Brain pericyte (primary cell): Measurements from ENCODE around the gene PLEKHA4.
"Not testable (repeated sequence)": the region's sequence is repeated elsewhere in the genome, so short reads cannot be mapped to it uniquely, and the experiment has no call there.

Experiments
- DNase-seq: peaks from one replicate; pipeline ENCODE4 v3.0.0-alpha.2; 2012; ENCODE audit warnings: low read depth, low spot score

The PLEKHA4 gene, protein sequence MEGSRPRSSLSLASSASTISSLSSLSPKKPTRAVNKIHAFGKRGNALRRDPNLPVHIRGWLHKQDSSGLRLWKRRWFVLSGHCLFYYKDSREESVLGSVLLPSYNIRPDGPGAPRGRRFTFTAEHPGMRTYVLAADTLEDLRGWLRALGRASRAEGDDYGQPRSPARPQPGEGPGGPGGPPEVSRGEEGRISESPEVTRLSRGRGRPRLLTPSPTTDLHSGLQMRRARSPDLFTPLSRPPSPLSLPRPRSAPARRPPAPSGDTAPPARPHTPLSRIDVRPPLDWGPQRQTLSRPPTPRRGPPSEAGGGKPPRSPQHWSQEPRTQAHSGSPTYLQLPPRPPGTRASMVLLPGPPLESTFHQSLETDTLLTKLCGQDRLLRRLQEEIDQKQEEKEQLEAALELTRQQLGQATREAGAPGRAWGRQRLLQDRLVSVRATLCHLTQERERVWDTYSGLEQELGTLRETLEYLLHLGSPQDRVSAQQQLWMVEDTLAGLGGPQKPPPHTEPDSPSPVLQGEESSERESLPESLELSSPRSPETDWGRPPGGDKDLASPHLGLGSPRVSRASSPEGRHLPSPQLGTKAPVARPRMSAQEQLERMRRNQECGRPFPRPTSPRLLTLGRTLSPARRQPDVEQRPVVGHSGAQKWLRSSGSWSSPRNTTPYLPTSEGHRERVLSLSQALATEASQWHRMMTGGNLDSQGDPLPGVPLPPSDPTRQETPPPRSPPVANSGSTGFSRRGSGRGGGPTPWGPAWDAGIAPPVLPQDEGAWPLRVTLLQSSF

DNA sequence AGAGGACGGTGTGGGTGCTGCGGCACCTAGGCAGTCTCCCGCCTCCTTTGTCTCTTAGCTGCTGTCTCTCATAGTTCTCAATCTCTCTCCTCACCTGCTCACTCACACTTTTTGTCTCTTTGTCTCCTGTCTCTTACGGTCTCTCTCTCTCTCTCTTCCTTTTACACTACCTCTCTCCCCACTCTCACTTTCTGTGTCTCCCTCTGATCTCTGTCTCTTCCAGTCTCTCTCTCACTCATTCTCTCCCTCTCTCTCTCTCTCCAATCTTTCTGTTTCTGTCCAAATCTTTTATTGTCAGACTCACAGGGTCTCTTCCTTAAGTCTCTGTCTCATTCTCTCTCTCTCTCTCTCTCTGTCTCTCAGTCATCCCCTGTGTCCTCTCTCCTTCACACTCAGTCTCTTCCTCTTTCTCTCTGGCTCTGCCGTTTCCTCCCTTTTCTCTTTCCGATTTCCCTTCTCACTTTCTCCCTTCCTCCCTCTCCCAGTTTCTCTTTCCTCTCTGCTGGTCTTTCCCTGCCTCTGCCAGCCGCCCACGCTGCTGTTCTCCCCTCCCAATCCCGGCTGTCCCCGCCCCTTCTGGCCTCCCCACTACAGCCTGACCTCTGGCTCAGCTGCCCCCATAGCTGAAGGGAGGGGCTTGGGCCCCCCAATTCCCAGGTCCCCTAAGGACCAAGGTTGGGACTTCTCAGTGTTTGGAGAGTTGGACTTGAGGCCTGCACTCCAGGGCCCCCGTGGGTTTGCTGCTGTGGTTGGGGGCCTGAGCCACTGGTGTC lies at the start of gene PLEKHA4:
Gene PLEKHA4 (minus strand): TSS at position 504 of the 773 bp plus-strand sequence. CDS start 997 bp downstream, outside the sequence.
- DNase-seq: no peak

DNA sequence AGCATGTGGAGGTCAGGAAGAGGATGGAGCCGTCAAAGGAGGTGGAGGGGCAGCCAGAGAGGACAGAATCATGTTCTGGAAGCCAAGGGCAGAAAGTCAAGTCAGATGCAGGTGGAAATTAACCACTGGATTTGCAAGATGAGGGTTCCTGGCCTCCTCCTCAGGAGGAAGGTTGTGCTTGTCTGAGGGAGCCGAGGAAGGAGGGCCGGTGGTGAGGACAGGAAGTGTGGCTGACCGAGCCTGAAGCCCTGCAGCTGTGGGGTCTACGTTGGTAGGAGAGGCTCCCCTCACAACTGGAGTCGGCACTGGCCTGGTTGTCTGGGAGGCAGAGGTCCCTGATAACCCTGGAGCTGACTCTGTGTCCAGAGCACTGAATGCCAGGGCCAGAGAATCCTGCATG lies 49.7 kb upstream of the PLEKHA4 start:
- DNase-seq: no peak

DNA sequence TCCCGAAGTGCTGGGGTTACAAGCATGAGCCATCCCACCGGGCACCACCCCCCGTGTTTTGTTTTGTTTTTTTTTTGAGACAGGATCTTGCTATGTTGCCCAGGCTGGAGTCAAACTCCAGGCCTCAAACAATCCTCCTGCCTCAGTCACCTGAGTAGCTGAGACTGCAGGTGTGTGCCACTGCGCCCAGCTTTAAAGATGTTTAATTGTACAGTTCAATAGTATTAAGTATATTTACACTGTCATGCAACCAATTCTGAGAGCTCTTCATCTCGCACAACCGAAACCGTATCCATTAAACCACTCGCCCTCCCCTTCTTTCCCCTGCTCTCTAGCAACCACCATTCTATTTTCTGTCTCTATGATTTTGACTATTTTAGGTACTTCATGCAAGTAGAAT lies 47.3 kb upstream of the PLEKHA4 start:
- no peak for DNase-seq

DNA sequence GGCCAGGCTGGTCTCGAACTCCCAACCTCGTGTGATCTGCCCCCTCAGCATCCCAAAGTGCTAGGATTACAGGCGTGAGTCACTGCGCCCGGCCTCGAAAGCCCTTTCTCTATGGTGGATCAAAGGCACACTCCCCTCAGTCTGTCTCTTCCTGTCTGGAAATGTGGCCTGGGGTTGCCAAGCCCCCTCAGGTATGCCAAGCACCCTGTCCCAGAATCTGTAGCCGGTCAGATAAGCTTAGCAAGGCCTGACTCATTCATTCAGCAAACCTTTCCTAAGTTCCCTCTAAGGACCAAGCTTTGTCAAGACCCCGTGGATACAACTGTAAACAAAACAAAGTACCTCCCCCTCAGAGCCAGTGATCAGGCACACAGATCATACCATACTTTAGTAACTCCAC lies 45.8 kb upstream of the PLEKHA4 start:
- DNase-seq: no peak

DNA sequence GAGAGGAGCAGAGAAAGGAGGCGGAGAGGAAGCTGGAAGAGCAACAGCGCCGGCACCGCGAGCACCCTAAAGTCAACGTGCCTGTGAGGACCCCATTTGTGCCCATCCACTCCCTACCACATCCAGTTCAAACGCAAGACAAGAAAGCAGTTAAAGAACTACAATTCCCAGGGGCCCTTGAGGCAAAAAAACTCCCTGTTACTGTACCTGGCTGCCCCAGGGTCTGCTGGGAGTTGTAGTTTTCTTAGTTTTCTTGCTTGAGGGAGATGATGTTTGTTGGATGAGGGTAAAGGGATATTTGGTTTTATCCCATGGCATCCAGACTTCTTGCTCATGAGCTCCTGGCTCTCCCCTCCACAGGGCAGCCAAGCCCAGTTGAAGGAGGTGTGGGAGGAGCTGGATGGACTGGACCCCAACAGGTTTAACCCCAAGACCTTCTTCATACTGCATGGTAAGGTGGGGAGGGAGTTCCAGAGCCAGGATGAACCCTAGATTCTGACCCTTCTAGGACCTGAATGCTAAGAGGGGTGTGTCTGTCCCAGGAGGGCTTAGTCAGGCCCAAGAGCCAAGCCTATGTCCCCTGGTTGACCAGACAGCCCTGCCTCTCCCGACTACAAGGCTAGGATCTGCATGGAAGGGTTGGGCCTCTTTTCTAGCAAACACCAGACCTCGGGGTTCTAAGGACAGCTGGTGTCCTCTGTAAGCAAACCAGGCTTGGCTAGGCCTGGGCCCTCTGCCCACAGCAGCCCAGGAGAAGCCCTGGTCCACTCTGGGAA lies 44.9 kb upstream of the PLEKHA4 start:
- no peak for DNase-seq

DNA sequence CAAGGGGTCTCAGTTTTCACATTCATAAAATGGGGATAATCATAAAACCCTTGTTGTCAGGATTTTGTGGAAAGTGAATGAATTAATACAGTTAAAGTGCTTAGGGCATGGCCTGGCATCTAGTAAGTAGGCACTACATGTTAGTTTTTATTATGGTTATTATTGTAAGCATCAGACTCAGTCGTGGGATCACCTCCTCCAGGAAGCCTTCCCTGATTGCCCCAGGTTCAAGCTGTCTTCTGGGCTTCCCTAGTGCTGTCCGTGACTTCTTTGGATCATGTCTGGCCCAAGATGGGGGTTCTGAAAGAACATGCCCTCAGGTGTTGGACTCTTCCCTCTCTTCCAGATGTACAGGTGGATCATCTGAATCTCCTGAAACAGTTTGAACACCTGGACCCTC lies 42.4 kb upstream of the PLEKHA4 start:
- no peak for DNase-seq

DNA sequence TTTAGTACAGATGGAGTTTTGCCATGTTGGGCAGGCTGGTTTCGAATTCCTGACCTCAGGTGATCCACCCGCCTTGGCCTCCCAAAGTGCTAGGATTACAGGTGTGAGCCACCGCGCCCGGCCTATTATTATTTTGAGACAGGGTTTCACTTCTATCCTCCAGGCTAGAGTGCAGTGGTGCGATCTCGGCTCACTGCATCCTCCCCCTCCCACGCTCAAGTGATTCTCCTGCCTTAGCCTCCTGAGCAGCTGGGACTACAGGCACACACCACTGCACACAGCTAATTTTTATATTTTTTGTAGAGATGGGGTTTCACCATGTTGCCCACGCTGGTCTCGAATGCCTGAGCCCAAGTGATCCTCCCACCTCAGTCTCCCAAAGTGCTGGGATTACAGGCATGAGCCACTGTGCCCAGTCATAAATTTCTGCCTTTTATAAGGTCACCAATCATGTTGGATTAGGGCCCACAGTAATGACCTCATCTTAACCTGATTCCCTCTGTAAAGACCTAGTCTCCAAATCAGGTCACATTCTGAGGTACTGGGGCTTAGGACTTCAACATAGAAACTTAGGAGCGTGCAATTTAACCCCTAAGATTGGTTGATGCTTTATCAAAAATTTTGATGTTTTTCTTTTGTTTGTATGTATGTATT lies 41.1 kb upstream of the PLEKHA4 start:
- not testable (repeated sequence) for DNase-seq

DNA sequence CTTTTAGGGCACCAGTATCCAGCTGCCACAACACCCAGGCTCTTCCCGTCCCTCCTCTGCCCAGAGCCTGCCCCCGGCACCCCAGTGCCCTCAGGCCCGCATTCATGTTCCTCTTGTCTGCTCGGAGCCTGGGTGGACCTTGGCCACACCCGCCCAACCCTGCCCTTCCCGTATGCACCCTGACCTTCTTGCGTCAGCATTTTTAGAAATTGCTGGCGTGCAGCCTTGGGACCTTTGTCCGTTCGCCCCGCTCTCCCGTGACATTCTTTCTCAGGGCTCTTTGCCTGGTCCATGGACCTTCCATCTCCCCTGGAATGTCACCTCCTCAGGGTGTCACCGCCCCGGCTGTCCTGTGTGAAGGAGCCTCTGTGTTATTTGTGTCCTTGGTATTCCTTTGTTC lies 39.3 kb upstream of the PLEKHA4 start:
- DNase-seq: no peak

DNA sequence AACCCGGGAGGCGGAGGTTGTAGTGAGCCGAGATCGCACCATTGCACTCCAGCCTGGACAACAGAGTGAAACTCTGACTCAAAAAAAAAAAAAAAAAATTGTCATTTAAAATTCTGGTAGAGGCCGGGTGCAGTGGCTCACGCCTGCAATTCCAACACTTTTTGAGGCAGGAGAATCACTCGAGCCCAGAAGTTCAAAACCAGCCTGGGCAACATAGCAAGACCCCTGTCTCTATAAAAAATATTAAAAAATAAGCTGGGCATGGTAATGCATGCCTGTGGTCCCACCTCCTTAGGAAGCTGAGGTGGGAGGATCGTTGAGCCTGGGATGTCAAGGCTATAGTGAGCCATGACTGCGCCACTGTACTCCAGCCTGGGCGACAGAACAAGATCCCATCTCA lies 37.9 kb upstream of the PLEKHA4 start:
- no peak for DNase-seq

DNA sequence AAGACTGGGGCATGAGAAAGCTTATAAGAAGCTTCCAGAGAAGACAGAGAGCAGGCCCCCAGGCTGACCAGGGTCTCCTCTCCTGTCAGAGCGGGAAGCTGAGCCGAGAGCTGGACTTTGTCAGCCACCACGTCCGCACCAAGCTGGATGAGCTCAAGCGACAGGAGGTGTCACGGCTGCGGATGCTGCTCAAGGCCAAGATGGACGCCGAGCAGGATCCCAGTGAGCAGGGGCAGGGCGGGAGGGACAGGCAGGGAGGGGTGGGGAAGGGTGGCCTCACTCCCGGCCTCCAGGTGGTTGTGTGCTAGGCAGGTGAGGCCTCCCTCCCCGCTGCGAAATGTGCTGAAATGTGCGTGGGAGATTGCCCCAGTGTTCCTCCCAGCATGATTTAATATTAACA lies 37.2 kb upstream of the PLEKHA4 start:
- DNase-seq: no peak

DNA sequence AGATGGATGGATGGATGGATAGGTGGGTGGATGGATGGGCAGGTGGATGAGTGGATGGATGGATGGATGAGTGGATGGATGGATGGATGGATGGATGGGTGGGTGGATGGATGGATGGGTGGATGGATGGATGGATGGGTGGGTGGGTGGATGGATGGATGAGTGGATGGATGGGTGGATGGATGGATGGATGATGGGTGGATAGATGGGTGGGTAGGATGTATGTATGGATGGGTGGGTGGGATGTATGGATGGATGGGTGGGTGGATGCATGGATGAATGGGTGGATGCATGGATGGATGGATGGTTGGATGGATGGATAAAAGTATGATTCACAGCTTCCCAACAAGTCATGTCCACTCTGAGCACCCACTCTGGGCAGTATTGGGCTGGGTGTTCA lies 35.4 kb upstream of the PLEKHA4 start:
- DNase-seq: not testable (repeated sequence)

DNA sequence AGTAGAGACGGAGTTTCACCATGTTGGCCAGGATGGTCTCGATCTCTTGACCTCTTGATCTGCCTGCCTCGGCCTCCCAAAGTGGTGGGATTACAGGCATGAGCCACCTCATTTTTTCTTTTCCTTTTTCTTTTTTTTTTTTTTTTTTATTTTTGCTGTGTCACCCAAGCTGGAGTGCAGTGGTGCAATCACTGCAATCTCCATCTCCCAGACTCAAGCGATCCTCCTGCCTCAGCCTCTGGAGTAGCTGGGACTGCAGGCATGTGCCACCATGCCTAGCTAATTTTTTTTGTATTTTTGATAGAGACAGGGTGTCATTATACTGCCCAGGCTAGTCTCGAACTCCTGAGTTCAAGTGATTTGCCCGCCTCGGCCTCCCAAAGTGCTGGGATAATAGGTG lies 33.9 kb upstream of the PLEKHA4 start:
- not testable (repeated sequence) for DNase-seq

DNA sequence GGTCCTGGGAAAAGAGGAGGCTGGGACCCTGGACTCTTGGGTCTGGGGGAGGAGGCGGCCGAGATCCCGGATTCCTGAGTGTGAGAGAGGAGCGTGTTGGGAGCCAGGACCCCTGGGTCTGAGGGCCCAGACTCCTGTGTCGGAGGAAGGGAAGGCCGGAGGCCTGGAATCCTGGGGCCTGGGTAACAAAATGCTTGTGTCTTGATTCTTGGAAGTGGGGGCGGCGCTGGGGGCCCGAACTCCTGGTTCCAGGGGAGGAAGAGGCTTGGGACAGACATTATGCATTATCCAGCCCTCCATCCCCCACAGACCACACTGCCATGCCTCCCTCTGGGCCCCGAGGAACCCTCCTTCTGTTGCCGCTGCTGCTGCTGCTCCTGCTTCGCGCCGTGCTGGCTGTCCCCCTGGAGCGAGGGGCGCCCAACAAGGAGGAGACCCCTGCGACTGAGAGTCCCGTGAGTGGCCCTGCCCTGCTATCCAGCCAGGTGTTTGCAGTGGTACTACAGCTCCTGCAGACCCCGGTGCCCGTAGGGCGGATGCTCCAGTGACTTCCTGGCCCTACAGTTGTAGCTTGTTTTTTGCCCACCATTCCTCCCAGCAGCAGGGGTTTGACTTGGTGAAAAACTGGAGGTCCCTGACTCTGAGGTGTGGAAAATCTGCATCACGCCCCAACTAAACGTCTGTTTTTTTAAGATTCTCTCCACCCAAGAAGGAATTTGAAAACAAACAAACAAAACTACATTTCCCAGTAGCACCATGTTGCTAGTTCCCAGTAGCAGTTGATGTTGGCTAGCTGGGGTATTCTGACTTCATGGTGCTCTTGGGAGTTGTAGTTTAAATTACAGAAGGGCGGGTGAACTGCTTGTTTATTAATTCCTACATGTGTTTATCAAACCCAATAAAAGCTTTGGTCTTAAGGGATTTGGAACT lies 32.3 kb upstream of the PLEKHA4 start:
- DNase-seq: no peak

DNA sequence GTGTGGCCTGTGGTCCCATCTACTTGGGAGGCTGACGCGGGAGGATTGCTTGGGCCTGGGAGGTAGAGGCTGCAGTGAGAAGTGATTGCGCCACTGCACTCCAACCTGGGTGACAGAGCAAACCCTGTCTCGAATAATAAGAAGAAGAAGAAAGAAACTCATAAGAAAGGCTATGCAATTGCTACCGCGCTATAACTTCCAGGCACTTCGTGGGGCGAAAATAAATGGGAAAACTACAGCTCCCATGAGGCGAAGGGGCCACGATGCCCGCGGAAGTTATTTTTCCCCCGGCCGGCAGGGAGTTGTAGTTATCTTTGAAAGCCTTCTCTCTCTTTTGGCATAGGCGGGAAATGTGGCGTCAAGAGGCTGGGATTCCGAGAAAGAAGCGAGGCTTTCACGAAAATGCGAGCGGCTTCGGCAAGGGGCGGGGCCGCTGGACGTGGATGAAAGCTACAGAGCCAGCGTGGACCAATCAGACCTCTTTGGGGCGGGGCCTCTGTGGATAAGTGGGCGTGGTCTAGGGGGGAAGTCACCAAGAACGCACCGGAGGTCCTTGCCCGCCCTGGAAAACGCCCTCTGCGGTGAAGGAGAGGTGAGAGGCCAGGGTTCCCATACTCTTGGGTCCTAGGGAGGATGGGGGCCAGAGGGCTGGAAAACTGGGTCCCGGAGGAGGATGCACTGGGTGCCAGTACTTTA lies 31.5 kb upstream of the PLEKHA4 start, which contains the start of gene NUCB1:
Gene NUCB1 (plus strand): TSS at position 532 of the 696 bp plus-strand sequence. CDS start 485 bp downstream, outside the sequence.
- peak; percentile 95 for DNase-seq

DNA sequence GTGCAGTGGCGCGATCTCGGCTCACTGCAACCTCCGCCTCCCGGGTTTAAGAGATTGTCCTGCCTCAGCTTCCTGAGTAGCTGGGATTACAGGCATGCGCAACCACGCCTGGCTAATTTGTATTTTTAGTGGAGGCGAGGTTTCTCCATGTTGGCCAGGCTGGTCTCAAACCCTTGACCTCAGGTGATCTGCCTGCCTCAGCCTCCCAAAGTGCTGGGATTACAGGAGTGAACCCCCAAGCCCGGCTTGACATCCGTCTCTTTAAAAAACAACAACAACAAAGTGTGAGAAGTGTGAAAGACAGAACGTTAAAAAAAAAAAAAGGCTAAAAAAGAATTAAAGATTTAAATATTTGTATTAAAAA lies 31.0 kb upstream of the PLEKHA4 start:
- DNase-seq: not testable (repeated sequence)

DNA sequence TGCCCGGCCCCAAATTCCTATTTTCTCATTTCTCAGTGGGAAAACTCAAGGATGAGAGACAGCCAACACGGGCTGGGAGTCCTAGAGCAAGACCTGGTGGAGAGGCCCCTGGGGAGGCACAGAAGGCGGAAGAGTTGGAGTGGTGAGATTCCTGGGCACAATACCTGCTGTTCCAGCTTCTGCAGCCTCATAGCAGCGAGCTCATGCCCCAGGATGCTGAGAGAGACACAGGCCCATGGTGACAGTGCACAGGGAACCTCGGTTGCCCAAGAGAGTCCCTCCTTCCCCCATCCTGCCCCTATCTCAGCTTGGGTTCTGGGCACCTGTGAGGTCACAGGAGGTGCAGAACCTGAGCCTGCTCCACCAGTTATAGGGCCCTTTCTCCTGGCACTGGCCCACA lies 28.8 kb upstream of the PLEKHA4 start:
- DNase-seq: no peak

DNA sequence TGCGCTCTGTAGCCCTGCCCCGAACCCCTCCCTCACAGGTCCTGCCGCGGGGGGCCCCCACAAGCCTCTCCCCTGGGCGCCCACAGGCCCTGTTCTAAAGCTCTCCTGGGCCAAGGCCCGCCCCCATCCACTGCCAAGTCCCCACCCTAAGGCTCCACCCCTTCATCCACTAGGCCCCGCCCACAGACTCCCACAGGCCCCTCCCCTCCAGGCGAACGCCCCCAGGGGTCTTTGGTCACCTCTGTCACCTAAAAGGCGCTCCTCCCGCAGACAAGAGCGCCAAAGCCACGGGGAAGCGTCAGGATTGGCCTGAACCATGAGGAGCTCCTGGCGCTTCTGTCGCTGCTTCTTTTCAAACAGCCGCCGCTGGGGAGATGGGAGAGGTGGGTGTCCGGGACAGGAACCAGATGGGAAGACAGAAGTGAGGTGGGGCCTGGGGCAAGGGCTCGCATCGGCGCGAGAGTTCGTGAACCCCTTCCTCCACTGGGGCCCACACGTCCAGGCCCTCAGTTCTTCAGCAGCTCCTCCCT lies 27.8 kb upstream of the PLEKHA4 start:
- DNase-seq: no peak

DNA sequence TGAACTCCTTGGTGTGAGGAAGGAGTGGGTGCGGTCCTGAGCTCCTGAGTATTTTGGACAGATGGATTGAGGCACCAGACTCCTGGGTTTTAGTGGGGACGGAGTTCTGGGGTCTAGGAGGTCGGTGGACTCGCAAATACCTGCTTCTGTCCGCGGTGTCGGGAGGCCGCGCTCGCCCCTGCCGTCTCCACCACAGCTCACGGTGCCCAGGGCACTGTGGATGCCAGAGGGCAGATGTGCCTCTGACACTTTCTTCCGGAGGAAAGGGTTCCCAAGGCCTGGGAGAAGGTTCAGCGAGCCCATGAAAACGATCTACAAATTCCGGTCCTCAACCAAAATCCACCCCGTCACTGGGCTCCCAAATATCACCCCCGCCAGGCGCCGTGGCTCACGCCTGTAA lies 26.8 kb upstream of the PLEKHA4 start:
- DNase-seq: no peak

DNA sequence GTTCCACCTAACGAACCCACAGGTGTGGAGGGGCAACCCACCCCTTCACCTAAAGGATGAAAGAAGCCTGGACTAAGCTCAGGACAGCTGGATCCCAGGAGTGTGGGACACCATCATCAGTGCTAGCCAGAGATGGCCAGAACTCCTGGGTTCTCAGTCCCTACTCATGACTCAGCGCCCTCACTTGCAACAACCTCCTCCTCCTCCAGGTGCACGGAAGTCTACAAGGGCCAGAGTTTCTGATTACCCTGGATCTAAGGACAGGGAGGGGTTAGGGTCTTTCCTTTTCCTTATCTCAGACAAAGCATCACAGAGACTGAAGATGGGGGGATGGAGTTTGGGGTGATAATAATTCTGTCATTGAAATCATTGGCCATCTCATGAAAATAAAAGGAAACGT lies 22.1 kb upstream of the PLEKHA4 start:
- DNase-seq: no peak
